Measurements from ENCODE around the gene TBC1D9.

The TBC1D9 gene

GRCh38 chr4:140719022-140719421 lies 37.2 kb downstream of the TBC1D9 start:
- TF ChIP-seq, protein P1, sequence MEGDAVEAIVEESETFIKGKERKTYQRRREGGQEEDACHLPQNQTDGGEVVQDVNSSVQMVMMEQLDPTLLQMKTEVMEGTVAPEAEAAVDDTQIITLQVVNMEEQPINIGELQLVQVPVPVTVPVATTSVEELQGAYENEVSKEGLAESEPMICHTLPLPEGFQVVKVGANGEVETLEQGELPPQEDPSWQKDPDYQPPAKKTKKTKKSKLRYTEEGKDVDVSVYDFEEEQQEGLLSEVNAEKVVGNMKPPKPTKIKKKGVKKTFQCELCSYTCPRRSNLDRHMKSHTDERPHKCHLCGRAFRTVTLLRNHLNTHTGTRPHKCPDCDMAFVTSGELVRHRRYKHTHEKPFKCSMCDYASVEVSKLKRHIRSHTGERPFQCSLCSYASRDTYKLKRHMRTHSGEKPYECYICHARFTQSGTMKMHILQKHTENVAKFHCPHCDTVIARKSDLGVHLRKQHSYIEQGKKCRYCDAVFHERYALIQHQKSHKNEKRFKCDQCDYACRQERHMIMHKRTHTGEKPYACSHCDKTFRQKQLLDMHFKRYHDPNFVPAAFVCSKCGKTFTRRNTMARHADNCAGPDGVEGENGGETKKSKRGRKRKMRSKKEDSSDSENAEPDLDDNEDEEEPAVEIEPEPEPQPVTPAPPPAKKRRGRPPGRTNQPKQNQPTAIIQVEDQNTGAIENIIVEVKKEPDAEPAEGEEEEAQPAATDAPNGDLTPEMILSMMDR (IDR thresholded peaks at IDR 0.05; ENCODE audit: borderline replicate concordance, control extremely low read depth, extremely low read depth, insufficient read depth, missing control alignments): no peak
- DNase-seq (ENCODE audit: low spot score): no peak

DNA sequence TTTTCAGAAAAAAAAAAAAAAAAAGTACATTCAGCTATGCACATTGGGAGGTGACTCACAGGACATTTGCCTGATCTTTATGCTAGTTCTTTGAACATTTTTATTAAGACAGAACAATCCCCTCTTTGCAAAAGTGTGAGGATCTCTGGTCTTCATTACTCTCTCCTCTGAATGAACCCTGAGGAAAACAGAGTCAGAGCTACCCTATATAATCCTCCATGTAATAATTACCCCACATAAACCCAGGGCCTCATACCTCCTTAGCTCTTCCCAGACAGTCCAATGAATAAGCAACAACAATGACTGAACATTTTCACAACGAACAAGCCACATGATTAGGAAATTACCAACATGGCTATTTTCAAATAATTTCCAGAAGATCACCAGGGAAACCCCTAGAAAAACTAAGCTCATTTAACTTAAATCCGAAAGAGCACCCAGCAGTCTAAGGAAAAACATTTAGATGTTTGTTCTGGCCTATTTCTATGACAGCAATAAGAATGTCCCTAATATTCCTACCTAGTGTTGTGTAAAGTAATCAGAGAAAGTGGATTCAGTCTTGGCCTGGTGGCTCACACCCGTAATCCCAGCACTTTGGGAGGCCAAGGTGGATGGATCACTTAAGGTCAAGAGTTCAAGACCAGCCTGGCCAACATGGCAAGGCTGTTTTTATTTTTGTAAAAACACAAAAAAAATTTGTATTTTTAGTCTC lies 37.8 kb downstream of the TBC1D9 start:
- TF ChIP-seq, protein P1 (IDR thresholded peaks at IDR 0.05; ENCODE audit: borderline replicate concordance, control extremely low read depth, extremely low read depth, insufficient read depth, missing control alignments): no peak

More at GRCh38 chr4:140719022-140719421, 37.2 kb downstream of the TBC1D9 start:
- in situ Hi-C loops (cut with MboI; ENCODE audit: low sequenced_read_pairs, unreplicated experiment): no loop called here

DNA sequence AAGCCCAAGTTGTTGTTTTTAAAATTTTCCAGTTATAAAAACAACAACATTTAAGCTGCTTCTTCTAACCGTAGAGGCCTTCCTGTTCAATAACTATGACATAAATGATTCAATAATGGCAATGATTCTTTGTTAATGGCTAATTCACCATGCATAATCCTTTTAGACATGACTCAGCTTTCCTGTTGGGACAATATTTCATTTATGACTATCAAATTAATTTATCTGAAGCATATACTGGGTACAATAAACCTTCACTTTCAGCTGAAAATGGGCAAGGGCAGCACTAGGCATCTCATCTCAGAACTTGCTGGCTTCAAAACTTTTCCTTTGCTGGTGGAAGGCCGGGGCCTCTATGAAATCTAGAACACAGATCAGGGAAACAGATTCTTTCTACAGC lies 38.9 kb downstream of the TBC1D9 start:
- no peak for DNase-seq (ENCODE audit: low spot score)
- in situ Hi-C loops (cut with MboI; ENCODE audit: low sequenced_read_pairs, unreplicated experiment): no loop called here
- TF ChIP-seq, protein P1 (IDR thresholded peaks at IDR 0.05; ENCODE audit: borderline replicate concordance, control extremely low read depth, extremely low read depth, insufficient read depth, missing control alignments): no peak

More for the DNA sequence above, 37.8 kb downstream of the TBC1D9 start:
- no peak for DNase-seq (ENCODE audit: low spot score)
- in situ Hi-C loops (cut with MboI; ENCODE audit: low sequenced_read_pairs, unreplicated experiment): no loop called here

DNA sequence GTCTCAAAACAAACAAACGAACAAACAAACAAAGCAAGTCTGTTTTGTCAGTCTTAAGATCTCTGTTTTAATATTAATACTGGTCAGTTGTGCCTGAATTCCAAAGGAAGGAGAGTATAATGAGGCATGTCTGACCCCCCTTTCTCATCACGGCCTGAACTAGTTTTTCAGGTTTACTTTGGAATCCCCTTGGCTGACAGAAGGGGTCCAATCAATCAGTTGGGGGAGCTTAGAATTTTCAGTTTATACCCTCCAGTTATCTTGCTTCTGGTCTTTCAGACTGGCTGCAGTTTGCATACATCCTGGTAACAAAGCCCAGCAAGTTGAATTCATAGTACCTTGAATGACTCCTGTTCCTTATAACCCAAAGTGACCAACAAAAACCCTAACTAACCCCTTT lies 41.1 kb downstream of the TBC1D9 start:
- DNase-seq (ENCODE audit: low spot score): no peak
- in situ Hi-C loops (cut with MboI; ENCODE audit: low sequenced_read_pairs, unreplicated experiment): no loop called here
- TF ChIP-seq, protein P1 (IDR thresholded peaks at IDR 0.05; ENCODE audit: borderline replicate concordance, control extremely low read depth, extremely low read depth, insufficient read depth, missing control alignments): no peak

DNA sequence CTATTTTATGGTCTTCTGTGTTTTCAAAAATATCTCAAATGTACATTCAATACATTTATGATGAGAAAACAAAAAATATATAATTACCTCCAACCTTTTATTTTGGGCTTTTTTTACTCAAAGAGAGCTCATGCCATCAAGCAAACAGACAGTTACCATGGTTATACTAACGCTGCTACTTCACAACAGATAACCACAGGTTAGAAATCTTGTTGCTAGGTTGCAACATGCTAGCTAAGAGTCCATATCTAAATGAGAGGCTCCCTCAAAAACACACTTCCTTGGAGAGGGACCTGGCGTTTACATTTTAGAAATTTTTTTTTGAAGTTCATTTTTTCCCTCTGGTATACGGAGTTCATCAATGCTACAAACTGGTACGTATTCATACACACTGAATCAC lies 44.3 kb downstream of the TBC1D9 start:
- DNase-seq (ENCODE audit: low spot score): no peak
- in situ Hi-C loops (cut with MboI; ENCODE audit: low sequenced_read_pairs, unreplicated experiment): no loop called here
- TF ChIP-seq, protein P1 (IDR thresholded peaks at IDR 0.05; ENCODE audit: borderline replicate concordance, control extremely low read depth, extremely low read depth, insufficient read depth, missing control alignments): no peak

GRCh38 chr4:140710908-140711622 lies 45.1 kb downstream of the TBC1D9 start:
- DNase-seq (ENCODE audit: low spot score): no peak
- in situ Hi-C loops (cut with MboI; ENCODE audit: low sequenced_read_pairs, unreplicated experiment): no loop called here

More at GRCh38 chr4:140710908-140711622, 45.1 kb downstream of the TBC1D9 start:
- TF ChIP-seq, protein P1 (IDR thresholded peaks at IDR 0.05; ENCODE audit: borderline replicate concordance, control extremely low read depth, extremely low read depth, insufficient read depth, missing control alignments): no peak
